K562 (cell line): ENCODE results near the gene SEZ6L. TPM values are rescaled to one million over a fixed set of nuclear protein-coding genes. Genes with fewer than 3 reads are reported as not detected.

Experiments used
- CHD7 ChIP-seq: fragments of 200-600 bp; sonication (generic); IDR thresholded peaks from one replicate; pipeline ENCODE4 v1.6.1; 2012; ENCODE audit warnings: mild to moderate bottlenecking, low read depth, low read length, inconsistent platforms
- NFATC3 ChIP-seq: fragments of 450-650 bp; IDR thresholded peaks from 2 replicates; pipeline ENCODE4 v1.6.1; 2017; ENCODE audit warnings: mild to moderate bottlenecking
- PHF8 ChIP-seq: fragments of 200-600 bp; sonication (generic); IDR thresholded peaks from 2 replicates; pipeline ENCODE4 v1.6.1; 2012; ENCODE audit warnings: mixed run types, mild to moderate bottlenecking, inconsistent platforms, low read length, moderate library complexity, borderline replicate concordance
- RREB1 ChIP-seq: fragments of 250-450 bp; sonication (Bioruptor Pico); IDR thresholded peaks from 2 replicates; pipeline ENCODE4 v1.4.0; 2020
- TAF9B ChIP-seq: fragments of 450-650 bp; IDR thresholded peaks from 2 replicates; pipeline ENCODE4 v1.6.1; 2018; ENCODE audit warnings: mild to moderate bottlenecking; ENCODE audit not compliant: partially characterized antibody
- TBL1XR1 ChIP-seq, 2 experiments: IDR thresholded peaks; 2 replicates each; pipeline ENCODE4 v1.6.1; 2012; ENCODE audit warnings: improper control_type of control experiment in 2 of 2, low read length in 2 of 2, mild to moderate bottlenecking in 1 of 2
- ZBTB1 ChIP-seq: sonication (generic); formaldehyde crosslinking; IDR thresholded peaks from 2 replicates; pipeline ENCODE4 v1.8.1; 2023; ENCODE audit warnings: missing genetic modification reagents, low read depth, mild to moderate bottlenecking, borderline replicate concordance
- ZNF696 ChIP-seq: fragments of 250-450 bp; sonication (Bioruptor Pico); conservative IDR thresholded peaks from 2 replicates; pipeline ENCODE4 v1.4.0; 2020; ENCODE audit warnings: mild to moderate bottlenecking, moderate library complexity
- ZSCAN29 ChIP-seq: fragments of 450-650 bp; IDR thresholded peaks from 2 replicates; pipeline ENCODE4 v1.6.1; 2017
- polyA plus RNA-seq, 8 experiments: library from polyadenylated mRNA; depleted of rRNA in 4 of 8; stranded (reverse) in 5 of 8; unstranded in 3 of 8; fragments of >200 nt; fragmentation: Nextera tagmentation in 2 of 8; fragmentation: Illumina TruSeq in 1 of 8; extraction: Ambion mirVana in 2 of 8; extraction: Trizol in 1 of 8; gene quantifications; 2 replicates each; pipeline versions ENCODE4 v1.2.1 to v1.2.3, GENCODE V29; 2011 to 2014; ENCODE audit warnings: inconsistent platforms in 1 of 8, missing spikeins in 1 of 8
- total RNA-seq, 7 experiments: library from RNA; depleted of rRNA in 6 of 7; stranded (reverse); fragments of >200 nt in 6 of 7; fragmentation: Illumina TruSeq in 2 of 7; extraction: Trizol in 2 of 7; gene quantifications; 2 replicates each; pipeline versions ENCODE4 v1.2.1 to v1.2.3, GENCODE V29; 2011 to 2021; ENCODE audit warnings: low replicate concordance in 1 of 7

The SEZ6L gene
- total and polyA plus RNA-seq, 9 of the 15 experiments (the other 6 are each of a cell fraction or from before 2014, with no cell fraction given) = not detected

GRCh38 chr22:26326803-26327202 is 157.5 kb downstream of the SEZ6L start (continued):
- TF ChIP-seq ZSCAN29 (no peak), TBL1XR1 (IDR thresholded peaks at IDR 0.05; ENCODE audit: low read length in 2 of 2) (no peak), RREB1 (no peak), PHF8 (no peak), ZBTB1 (CRISPR knock-in tag) (no peak), ZNF696 (CRISPR knock-in tag) (no peak), TAF9B (no peak), CHD7 (no peak), NFATC3 (no peak)
